HG03575 (cell line): ENCODE measurements around the gene PLA2G2F.
"Not testable (repeated sequence)": the region's sequence is repeated elsewhere in the genome, so short reads cannot be mapped to it uniquely, and the experiment has no call there.

ENCODE experiments used
- ATAC-seq: cut with Tn5 transposase; IDR thresholded peaks from one replicate; pipeline ENCODE4 v1.9.1; 2021; ENCODE audit not compliant: unreplicated experiment, insufficient number of reproducible peaks, low FRiP score; ENCODE audit errors: extremely low read depth

The PLA2G2F gene

GRCh38 chr1:20112279-20113000 lies 26.7 kb upstream of the PLA2G2F start:
- no peak for ATAC-seq

- ATAC-seq: no peak
Measured at GRCh38 chr1:20114021-20114648, 25.0 kb upstream of the PLA2G2F start.

- ATAC-seq: no peak
Measured at GRCh38 chr1:20115479-20115878, 23.6 kb upstream of the PLA2G2F start.

GRCh38 chr1:20115916-20116315 lies 23.2 kb upstream of the PLA2G2F start:
- ATAC-seq: no peak

- ATAC-seq: no peak
Measured at GRCh38 chr1:20117236-20117635, 21.9 kb upstream of the PLA2G2F start.

GRCh38 chr1:20119347-20119746 lies 19.8 kb upstream of the PLA2G2F start, which contains the start of gene PLA2G2D:
Gene PLA2G2D (minus strand): TSS chr1:20119536. CDS start chr1:20119498, 38 bp downstream.
- no peak for ATAC-seq

GRCh38 chr1:20120796-20121195 lies 18.3 kb upstream of the PLA2G2F start:
- ATAC-seq: no peak

GRCh38 chr1:20123722-20124455 lies 15.2 kb upstream of the PLA2G2F start:
- no peak for ATAC-seq

- ATAC-seq: no peak
Measured at GRCh38 chr1:20124456-20125057, 14.6 kb upstream of the PLA2G2F start.

- no peak for ATAC-seq
Measured at GRCh38 chr1:20125100-20125499, 14.0 kb upstream of the PLA2G2F start.

- ATAC-seq: no peak
Measured at GRCh38 chr1:20126041-20126805, 12.9 kb upstream of the PLA2G2F start.

GRCh38 chr1:20126806-20127440 lies 12.2 kb upstream of the PLA2G2F start:
- no peak for ATAC-seq

- ATAC-seq: not testable (repeated sequence)
Measured at GRCh38 chr1:20130518-20130917, 8.6 kb upstream of the PLA2G2F start.

GRCh38 chr1:20134995-20135394 lies 4.1 kb upstream of the PLA2G2F start:
- no peak for ATAC-seq

- no peak for ATAC-seq
Measured at GRCh38 chr1:20136249-20136648, 2.9 kb upstream of the PLA2G2F start.

GRCh38 chr1:20137055-20137454 lies 2.1 kb upstream of the PLA2G2F start:
- no peak for ATAC-seq

- no peak for ATAC-seq
Measured at GRCh38 chr1:20137604-20138003, 1.5 kb upstream of the PLA2G2F start.

- no peak for ATAC-seq
Measured at GRCh38 chr1:20138346-20138745, 777 bp upstream of the PLA2G2F start.
